Memory B cell (primary cell): ENCODE results near the gene CCR1.
"Not testable (repeated sequence)": the region's sequence is repeated elsewhere in the genome, so short reads cannot be mapped to it uniquely, and the experiment has no call there.

Source experiments
- ATAC-seq: fragments of 150-1000 bp; cut with Tn5 transposase; 2 replicates; pipeline ENCODE4 v1.10.0; 2021; ENCODE audit warnings: low read depth, mild to moderate bottlenecking, moderate library complexity
- DNase-seq, 2 donors: peaks; one replicate each; pipeline ENCODE4 v3.0.0; 2022; ENCODE audit warnings: low spot score in 2 of 2
- H3K27ac Mint-ChIP-seq: one replicate; pipeline ENCODE4 v1.8.0; 2022; ENCODE audit warnings: mild to moderate bottlenecking, moderate library complexity, mixed read lengths
- H3K27me3 Mint-ChIP-seq: one replicate; pipeline ENCODE4 v1.8.0; 2022; ENCODE audit warnings: mixed read lengths
- H3K36me3 Mint-ChIP-seq: one replicate; pipeline ENCODE4 v1.8.0; 2022; ENCODE audit warnings: mild to moderate bottlenecking, mixed read lengths
- H3K4me1 Mint-ChIP-seq: one replicate; pipeline ENCODE4 v1.8.0; 2022; ENCODE audit warnings: mixed read lengths
- H3K4me3 Mint-ChIP-seq: one replicate; pipeline ENCODE4 v1.8.0; 2022; ENCODE audit warnings: mild to moderate bottlenecking, moderate library complexity, mixed read lengths
- H3K9me3 Mint-ChIP-seq: one replicate; pipeline ENCODE4 v1.8.0; 2022; ENCODE audit warnings: mixed read lengths

The CCR1 gene

DNA sequence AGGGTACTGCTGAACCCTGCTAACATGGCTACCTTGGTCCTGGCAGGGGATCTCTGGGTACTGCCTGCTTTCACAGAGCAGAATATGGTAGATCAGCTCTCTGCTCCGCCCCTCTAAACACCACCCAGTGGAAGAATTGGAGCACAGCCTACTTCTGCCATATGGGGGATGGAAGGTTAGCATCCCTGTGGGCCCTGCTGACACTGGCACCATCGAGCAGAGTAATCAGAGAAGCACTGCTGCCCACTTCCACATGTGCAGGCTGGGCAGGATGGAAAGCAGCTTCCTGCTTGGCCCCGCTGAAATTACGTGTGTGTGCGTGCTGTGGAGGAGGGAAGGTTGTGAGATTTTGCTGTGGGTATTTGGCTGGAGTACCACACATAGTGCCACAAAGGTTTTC, 24.8 kb downstream of the CCR1 start:
- no peak overlapping the region for H3K4me3 Mint-ChIP-seq
- ATAC-seq (no peak), DNase-seq (no peak)
- H3K36me3 Mint-ChIP-seq = peaks cover 2% of the 10 kb centered on the region
- peaks cover 30% of the 10 kb centered on the region for H3K4me1 Mint-ChIP-seq
- H3K27ac Mint-ChIP-seq = peak overlapping the region; percentile 41
- H3K27me3 Mint-ChIP-seq = peaks cover 2% of the 10 kb centered on the region
- peaks cover 2% of the 10 kb centered on the region for H3K9me3 Mint-ChIP-seq

DNA sequence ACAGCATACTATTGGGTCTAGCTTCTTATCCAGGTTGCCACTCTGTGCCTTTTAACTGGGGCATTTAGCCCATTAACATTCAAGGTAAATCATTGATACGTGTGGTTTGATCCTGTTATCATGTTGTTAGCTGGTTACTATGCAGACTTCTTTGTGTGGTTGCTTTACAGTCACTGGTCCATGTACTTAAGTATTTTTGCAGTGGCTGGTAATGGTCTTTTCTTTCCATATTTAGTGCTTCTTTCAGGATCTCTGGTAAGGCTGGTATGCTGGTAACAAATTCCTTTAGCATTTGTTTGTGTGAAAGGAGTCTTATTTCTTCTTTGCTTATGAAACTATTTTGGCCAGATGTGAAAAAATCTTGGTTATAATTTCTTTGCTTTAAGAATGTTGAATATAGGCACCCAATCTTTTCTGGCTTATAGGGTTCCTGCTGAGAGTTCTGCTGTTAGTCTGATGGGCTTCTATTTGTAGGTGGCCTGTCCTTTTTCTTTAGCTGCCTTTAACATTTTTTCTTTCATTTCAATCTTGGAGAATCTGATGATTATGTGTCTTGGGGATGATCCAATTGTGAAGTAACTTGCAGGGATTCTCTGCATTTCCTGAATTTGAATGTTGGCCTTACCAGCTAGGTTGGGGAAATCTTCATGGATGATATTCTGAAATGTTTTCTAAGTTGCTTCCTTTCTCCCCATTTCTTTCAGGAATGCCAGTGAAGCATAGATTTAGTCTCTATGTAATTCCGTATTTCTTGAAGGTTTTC, 39.3 kb downstream of the CCR1 start:
- DNase-seq = no peak
- H3K27ac Mint-ChIP-seq = no peak overlapping the region
- H3K4me3 Mint-ChIP-seq = no peak overlapping the region
- peaks cover 5% of the 10 kb centered on the region for H3K36me3 Mint-ChIP-seq
- peaks cover 13% of the 10 kb centered on the region for H3K9me3 Mint-ChIP-seq
- H3K4me1 Mint-ChIP-seq = peaks cover 2% of the 10 kb centered on the region
- no peak for ATAC-seq
- H3K27me3 Mint-ChIP-seq = no peaks in the 10 kb centered on the region

GRCh38 chr3:46163556-46164041, 44.5 kb downstream of the CCR1 start:
- no peak overlapping the region for H3K27ac Mint-ChIP-seq
- H3K9me3 Mint-ChIP-seq = peaks cover 13% of the 10 kb centered on the region
- H3K27me3 Mint-ChIP-seq = no peaks in the 10 kb centered on the region
- peaks cover 5% of the 10 kb centered on the region for H3K36me3 Mint-ChIP-seq
- H3K4me3 Mint-ChIP-seq = no peak overlapping the region
- DNase-seq (no peak), ATAC-seq (no peak)
- H3K4me1 Mint-ChIP-seq = peaks cover 5% of the 10 kb centered on the region

- no peak overlapping the region for H3K4me3 Mint-ChIP-seq
- no peaks in the 10 kb centered on the region for H3K27me3 Mint-ChIP-seq
- no peak overlapping the region for H3K27ac Mint-ChIP-seq
- H3K9me3 Mint-ChIP-seq = peaks cover 17% of the 10 kb centered on the region
- H3K4me1 Mint-ChIP-seq = peaks cover 5% of the 10 kb centered on the region
- ATAC-seq (no peak), DNase-seq (no peak)
- H3K36me3 Mint-ChIP-seq = peaks cover 2% of the 10 kb centered on the region
Measured at GRCh38 chr3:46162975-46163555, 45.0 kb downstream of the CCR1 start.

- ATAC-seq, H3K27me3 Mint-ChIP-seq, H3K36me3 Mint-ChIP-seq, DNase-seq, H3K27ac Mint-ChIP-seq, H3K4me3 Mint-ChIP-seq: not testable (repeated sequence)
- Mint-ChIP-seq H3K4me1 (peaks cover 15% of the 10 kb centered on the region), H3K9me3 (peaks cover 10% of the 10 kb centered on the region)
Measured at GRCh38 chr3:46157685-46158084, 50.4 kb downstream of the CCR1 start.

- no peak overlapping the region for H3K27ac Mint-ChIP-seq
- DNase-seq (no peak), ATAC-seq (no peak)
- H3K9me3 Mint-ChIP-seq = peaks cover 10% of the 10 kb centered on the region
- no peak overlapping the region for H3K4me3 Mint-ChIP-seq
- peaks cover 10% of the 10 kb centered on the region for H3K4me1 Mint-ChIP-seq
- no peaks in the 10 kb centered on the region for H3K27me3 Mint-ChIP-seq
- no peaks in the 10 kb centered on the region for H3K36me3 Mint-ChIP-seq
Measured at GRCh38 chr3:46154311-46154710, 53.8 kb downstream of the CCR1 start.
